ENCODE results near the gene PDIA5.

GRCh38 chr3:123018683-123019082, 48.1 kb upstream of the PDIA5 start:
- TF ChIP-seq, protein P1, sequence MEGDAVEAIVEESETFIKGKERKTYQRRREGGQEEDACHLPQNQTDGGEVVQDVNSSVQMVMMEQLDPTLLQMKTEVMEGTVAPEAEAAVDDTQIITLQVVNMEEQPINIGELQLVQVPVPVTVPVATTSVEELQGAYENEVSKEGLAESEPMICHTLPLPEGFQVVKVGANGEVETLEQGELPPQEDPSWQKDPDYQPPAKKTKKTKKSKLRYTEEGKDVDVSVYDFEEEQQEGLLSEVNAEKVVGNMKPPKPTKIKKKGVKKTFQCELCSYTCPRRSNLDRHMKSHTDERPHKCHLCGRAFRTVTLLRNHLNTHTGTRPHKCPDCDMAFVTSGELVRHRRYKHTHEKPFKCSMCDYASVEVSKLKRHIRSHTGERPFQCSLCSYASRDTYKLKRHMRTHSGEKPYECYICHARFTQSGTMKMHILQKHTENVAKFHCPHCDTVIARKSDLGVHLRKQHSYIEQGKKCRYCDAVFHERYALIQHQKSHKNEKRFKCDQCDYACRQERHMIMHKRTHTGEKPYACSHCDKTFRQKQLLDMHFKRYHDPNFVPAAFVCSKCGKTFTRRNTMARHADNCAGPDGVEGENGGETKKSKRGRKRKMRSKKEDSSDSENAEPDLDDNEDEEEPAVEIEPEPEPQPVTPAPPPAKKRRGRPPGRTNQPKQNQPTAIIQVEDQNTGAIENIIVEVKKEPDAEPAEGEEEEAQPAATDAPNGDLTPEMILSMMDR (IDR thresholded peaks at IDR 0.05; ENCODE audit: insufficient read depth, low read length), result no peak
- TF ChIP-seq GABPA (IDR thresholded peaks at IDR 0.05; ENCODE audit: low read depth) (no peak), POLR2AphosphoS5 (IDR thresholded peaks at IDR 0.05; ENCODE audit: low read depth) (no peak)
